GM21737 (cell line): ENCODE measurements around the gene MIEN1.
"Not testable (repeated sequence)": the region's sequence is repeated elsewhere in the genome, so short reads cannot be mapped to it uniquely, and the experiment has no call there.

ENCODE experiments used
- ATAC-seq: cut with Tn5 transposase; IDR thresholded peaks from one replicate; pipeline ENCODE4 v1.9.1; 2021; ENCODE audit warnings: mild to moderate bottlenecking, moderate library complexity; ENCODE audit not compliant: unreplicated experiment

The MIEN1 gene

DNA sequence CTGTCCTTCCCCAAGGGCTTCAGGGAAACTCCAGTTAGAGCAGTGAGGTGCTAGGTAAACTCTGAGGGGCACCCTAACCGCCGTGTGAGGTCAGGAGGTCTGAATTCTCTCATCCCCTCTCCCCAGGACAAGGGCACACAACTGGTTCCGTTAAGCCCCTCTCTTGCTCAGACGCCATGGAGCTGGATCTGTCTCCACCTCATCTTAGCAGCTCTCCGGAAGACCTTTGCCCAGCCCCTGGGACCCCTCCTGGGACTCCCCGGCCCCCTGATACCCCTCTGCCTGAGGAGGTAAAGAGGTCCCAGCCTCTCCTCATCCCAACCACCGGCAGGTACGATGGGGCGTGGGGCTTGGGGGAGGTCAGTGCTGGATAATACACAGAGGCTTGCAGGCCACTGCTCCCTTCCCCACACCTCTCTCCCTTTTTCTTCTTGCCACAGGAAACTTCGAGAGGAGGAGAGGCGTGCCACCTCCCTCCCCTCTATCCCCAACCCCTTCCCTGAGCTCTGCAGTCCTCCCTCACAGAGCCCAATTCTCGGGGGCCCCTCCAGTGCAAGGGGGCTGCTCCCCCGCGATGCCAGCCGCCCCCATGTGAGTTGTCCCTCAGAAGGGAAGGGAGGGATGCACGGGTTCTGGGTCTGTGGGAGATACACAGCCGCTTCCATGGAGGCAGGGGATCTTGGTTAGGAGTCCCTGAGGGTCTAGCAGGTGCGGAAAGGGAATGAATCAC is 12.0 kb upstream of the MIEN1 start:
- ATAC-seq = no peak

DNA sequence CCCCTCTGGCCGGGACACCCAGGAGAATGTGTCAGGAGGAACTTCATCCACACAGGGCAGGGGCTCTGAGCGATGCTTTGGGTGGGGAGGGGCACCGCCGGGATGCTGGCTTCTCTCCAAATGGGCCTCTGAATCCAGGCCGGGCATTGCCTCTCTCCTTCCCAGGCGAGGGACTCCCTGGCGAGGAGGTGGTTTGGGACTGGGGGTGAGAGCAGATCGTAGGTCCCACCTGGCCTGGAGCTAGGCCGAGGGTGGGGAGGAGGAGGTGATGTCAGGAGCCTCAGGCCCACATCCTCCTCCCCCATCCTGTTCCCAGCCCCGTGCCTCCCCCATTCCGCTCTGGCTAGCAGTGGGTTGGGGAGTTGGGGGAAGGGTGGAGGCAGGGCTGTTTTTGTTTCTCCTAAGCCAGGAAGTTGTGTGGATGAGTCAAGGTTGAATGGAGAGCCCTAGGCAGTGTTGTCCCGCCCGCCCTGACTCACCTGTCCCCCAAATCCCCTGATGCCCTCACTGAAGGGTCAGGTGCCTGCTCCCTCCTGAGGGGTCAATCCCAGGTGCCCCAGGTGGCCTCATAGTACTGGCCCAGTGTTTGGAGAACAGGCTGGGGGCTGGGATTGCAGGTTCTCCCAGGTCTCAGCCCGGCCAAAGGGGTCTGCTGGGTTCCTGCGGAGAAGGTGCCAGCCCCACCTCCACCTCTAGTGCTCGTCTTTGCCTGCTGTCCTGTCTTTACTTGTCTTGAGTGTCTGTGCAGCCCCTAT is 10.2 kb upstream of the MIEN1 start:
- no peak for ATAC-seq

DNA sequence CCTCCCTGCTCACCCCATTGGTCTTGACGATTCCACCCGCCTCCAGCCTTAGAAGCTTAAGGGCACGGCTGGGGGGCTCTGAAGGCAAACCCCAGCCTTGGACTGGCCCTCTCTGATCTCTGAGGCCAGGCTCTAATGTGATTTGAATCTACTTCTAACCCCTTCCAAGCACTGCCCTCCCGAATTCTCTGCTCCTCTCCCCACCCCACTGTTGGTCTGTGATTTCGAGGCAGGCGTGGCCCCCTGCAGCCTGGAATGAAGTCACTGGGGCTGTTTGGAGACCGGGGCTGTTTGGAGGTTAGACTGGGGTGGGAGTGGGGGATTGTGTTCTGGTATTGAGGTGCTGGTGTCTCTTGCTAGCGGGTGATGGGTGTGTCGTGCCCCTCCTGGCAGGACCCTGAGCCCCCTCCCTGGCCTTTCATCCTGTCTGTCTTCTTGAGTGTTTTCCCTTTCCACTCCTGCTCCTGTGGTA is 9.6 kb upstream of the MIEN1 start:
- no peak for ATAC-seq

DNA sequence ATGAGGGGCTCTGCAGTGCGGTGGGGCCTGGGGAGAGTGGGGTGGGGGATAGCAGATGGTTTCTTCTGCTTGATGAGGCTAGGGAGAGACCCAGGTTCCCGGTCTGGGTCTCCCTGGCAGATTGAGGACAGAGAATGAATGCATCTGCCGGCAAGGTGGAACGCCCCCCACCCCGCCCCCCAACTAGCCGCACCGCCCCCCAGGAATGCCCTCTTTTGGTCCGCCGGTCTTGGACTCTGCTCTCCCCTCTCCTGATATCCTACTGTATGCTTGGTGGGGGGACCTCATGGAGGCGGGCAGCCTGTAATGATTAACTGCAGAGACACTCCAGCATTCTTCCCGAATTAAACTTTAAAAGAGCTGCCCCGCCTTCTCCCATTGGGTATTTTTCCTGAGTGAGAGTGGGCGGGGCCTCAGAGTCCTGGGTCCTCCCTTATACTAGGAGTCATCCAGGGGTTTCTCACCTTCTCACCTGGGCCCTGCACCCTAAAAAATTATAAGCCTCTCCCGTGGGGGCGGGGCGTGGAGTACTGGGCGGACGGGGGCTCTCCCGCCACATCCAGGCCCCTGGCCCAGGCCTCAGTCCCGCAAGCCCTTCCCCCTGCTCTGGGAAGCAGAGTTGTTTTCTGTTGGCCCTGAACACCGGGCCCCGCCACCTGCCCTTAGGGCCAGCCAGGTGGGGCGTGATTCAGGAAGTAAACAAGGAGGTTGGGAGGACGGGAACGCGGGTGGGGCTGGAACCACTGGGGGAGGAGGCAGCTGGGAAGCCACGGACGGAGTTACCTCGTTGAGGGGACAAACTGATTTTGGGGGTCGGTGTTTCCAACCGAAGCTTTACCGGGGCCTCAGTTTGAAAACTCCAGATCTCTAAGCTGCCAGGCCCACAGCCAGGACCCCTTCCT is 8.9 kb upstream of the MIEN1 start:
- ATAC-seq = no peak

DNA sequence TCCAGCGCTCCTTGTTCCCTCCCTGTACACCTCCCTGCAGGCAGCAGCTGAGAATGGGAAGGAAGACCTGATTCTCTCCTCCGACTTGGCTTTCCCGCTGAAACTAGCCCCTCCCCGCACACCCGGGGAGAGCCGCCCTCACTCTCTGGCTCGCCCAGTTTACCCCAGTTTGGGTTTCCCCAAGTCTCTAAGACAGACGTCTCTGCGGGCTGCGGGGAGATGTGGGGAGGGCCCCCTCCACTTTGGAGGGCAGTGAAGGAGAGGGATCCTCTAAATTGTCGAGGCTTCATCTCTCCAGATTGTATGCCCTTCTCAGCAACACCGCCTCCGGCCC is 8.2 kb upstream of the MIEN1 start:
- no peak for ATAC-seq

DNA sequence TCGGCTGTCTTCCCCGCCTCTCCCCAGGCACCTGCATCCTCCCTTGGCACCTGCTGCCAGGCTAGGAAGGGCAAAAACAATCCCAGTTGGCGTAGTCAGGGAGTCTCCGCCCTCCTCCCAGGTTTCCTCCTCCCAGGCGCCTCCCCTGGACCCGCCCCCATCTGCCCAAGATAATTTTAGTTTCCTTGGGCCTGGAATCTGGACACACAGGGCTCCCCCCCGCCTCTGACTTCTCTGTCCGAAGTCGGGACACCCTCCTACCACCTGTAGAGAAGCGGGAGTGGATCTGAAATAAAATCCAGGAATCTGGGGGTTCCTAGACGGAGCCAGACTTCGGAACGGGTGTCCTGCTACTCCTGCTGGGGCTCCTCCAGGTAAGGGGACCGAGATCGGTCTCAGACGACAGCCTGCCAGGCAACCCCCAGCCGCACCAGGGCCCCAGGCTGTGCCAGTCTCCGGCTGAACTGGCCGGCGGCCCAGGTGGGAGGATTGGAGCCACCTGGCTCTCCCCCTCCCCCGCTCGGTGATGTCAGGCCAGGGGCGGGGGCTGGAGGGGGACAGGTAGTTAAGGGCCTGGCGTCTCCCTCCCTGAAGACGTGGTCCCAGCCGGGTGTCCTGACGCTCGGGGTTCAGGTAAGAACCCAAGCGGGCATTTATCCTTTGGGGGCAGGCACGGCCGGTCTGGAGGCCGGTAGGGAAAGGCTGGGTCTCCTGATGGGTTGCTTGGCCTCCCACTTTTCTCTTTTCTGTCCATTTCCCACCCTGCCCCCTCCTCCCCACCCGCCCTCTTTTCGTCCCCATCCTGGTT is 7.6 kb upstream of the MIEN1 start, which contains the start of gene GRB7:
TSS of gene GRB7 (plus strand) at position 179 of the 808 bp plus-strand sequence. CDS start 4,364 bp downstream, outside the sequence.
- no peak for ATAC-seq

DNA sequence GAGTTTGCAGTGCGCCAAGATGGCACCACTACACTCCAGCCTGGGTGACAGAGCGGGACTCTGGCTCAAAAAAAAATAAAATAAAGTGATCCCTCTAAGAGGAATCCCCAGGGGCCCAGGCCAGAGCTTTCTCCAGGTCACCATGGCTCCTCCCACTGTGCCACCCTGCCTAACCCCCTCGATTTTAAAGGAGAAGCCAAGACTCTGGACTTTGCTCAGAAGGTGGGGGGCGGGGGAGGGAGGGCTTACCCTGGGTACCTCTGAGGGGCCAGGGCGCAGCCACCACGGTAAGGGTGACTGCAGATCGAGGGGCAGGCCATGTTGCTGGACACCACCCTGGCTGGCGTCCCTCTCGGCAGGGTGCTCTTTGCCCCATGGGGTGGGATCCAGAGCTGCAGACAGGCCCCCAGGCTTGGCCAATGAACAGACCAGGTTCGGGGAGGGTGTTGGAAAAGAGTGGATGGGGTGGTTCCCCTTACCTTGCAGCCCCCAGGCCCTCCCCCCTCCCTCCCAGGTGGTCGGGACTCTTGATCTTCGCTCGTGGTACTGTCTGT is 7.0 kb upstream of the MIEN1 start:
- no peak for ATAC-seq

DNA sequence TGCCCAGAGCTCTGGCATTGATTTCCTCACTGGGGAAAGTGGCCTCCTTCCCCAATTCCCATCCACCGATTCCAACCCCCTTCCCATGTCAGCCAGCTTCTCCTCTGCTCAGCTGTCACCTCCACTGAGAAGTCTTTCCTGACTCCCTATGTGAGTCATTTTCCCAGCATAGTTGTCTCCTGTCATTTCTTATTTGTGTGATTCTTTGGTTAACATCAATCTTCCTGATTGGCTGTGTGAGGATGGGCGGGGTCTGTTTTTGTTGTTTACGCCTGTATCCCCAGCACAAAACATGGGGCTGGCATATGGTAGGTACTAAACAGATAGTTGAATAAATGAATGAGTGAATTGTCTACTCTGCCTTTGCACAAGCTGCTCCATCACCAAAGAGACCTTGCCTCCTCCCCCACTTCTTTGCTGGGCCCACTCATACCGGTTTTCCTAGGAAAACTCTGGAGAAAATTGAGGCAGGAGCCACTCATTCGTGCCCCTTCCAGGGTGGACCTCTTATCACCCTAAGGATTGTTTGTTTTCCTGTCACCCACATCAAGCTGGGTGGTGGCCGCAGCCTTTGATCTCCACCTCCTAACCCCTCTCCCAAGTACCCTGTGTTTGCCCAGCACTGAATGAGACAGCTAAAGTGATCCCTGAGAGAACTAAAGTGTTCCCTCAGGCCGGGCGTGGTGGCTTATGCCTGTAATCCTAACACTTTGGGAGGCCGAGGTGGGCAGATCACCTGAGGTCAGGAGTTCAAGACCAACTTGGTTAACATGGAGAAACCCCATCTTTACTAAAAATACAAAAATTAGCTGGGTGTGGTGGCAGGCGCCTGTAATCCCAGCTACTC is 6.2 kb upstream of the MIEN1 start:
- no peak for ATAC-seq

DNA sequence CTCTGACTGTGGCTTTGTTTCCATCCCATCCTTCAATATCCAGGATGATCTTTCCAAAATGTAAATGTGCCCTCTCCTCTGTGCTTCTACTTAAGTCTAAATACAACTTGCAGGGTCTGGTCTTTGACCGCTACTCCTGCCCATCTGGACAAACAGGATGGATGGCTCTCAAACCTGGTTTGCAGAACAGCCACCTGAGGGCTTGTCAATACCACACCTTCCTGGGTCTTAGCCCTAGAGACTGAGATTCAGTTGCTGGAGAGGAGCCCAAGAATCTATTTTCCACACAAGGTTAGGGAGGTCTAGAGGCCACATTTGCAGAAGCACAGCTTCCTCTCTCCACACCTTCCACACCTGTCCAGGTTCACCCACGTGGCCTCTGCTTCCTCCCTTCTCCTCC is 5.5 kb upstream of the MIEN1 start:
- ATAC-seq = no peak

DNA sequence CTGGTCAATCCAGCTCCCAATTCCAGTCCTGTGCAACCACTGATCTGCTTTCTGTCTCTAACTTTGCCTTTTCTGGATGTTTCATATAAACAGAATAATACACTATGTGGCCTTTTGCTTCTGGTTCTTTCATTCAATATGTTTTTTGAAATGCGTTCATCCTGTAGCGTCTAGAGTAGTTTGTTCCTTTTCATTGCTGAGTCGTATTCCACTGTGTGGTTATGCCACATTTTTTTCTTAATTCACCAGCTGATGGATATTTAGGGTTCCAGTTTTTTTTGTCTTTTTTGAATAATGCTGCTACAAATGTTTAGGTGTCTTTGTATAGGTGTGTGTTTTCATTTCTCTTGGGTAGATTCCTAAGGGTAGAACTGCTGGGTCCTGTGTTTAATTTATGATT is 2.3 kb upstream of the MIEN1 start:
- no peak for ATAC-seq

DNA sequence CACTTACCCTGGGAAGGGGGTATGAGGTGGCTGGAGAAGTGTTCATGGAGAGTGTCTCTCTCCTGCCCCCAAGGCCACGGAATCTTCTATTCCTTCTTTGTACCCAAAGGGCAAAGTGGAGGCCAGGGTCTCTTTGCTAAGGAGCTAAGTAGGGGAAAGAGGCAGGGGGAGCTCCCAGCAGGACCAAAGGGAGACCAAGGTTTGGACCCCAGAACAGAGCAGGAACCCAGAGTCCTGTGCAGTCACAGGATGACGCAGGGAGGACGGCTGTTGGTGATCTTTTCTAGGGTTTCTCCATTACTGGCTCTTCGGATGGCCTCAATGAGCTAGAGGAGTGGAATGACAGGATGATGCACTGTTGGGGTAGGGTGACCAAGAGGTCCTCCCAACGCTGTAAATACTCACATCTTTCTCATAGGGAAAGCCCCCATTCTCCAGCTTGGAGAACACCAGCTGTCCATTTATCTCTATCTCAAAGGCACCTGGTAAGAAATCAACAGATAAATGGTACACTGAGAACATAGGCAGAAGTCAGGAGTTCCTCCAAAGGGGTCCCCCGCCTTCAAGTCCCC is 966 bp downstream of the MIEN1 start:
- no peak for ATAC-seq

DNA sequence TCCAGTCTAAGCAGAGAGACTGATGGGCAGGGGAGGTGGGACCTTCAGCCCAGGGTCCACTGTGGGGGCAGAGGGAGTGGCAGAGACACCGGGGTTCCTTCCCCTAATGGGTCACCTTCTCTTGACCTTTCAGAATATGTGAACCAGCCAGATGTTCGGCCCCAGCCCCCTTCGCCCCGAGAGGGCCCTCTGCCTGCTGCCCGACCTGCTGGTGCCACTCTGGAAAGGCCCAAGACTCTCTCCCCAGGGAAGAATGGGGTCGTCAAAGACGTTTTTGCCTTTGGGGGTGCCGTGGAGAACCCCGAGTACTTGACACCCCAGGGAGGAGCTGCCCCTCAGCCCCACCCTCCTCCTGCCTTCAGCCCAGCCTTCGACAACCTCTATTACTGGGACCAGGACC is 2.8 kb downstream of the MIEN1 start:
- no peak for ATAC-seq

DNA sequence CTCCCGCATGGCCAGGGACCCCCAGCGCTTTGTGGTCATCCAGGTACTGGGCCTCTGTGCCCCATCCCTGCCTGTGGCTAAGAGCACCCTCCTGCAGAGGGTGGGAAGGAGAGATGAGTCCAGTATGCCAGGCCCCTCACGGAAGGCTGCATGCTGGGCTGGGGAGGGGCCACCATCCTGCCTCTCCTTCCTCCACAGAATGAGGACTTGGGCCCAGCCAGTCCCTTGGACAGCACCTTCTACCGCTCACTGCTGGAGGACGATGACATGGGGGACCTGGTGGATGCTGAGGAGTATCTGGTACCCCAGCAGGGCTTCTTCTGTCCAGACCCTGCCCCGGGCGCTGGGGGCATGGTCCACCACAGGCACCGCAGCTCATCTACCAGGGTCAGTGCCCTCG is 3.7 kb downstream of the MIEN1 start:
- no peak for ATAC-seq

DNA sequence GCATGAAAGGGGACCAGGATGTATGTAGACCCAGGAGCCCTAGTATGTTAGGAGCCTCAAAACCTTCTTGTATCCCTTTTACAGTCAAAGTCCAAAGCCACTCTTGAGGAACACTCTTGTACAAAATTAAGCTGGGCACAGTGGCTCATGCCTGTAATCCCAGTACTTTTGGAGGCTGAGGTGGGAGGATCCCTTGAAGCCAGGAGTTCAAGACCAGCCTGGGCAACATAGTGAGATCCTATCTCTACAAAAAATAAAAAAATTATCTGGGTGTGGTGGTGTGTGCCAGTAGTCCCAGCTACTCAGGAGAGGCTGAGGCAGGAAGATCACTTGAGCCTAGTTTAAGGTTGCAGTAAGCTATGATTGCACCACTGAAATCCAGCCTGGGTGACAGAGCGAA is 4.4 kb downstream of the MIEN1 start:
- ATAC-seq = not testable (repeated sequence)

DNA sequence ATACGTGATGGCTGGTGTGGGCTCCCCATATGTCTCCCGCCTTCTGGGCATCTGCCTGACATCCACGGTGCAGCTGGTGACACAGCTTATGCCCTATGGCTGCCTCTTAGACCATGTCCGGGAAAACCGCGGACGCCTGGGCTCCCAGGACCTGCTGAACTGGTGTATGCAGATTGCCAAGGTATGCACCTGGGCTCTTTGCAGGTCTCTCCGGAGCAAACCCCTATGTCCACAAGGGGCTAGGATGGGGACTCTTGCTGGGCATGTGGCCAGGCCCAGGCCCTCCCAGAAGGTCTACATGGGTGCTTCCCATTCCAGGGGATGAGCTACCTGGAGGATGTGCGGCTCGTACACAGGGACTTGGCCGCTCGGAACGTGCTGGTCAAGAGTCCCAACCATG is 5.6 kb downstream of the MIEN1 start:
- ATAC-seq = no peak

DNA sequence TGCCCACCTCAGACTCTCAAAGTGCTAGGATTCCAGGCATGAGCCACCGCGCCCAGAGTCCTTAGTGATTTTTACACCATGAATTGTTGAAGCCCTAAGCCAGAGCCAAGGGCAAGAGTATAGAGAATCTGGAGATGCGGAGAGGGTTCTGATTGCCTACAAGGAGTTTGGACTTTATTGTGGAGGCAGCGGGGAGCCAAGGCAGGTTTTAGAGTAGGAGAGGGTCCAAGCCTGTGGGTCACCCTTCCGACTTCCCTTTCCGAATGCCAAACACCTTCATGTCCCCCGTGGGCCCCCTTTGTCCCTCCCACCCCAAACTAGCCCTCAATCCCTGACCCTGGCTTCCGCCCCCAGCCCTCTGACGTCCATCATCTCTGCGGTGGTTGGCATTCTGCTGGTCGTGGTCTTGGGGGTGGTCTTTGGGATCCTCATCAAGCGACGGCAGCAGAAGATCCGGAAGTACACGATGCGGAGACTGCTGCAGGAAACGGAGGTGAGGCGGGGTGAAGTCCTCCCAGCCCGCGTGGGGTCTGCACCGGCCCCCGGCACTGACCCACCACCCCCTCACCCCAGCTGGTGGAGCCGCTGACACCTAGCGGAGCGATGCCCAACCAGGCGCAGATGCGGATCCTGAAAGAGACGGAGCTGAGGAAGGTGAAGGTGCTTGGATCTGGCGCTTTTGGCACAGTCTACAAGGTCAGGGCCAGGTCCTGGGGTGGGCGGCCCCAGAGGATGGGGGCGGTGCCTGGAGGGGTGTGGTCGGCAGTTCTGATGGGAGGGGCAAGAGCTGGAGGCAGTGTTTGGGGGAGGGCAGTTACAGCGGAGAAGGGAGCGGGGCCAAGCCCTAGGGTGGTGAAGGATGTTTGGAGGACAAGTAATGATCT is 7.1 kb downstream of the MIEN1 start:
- ATAC-seq = no peak

DNA sequence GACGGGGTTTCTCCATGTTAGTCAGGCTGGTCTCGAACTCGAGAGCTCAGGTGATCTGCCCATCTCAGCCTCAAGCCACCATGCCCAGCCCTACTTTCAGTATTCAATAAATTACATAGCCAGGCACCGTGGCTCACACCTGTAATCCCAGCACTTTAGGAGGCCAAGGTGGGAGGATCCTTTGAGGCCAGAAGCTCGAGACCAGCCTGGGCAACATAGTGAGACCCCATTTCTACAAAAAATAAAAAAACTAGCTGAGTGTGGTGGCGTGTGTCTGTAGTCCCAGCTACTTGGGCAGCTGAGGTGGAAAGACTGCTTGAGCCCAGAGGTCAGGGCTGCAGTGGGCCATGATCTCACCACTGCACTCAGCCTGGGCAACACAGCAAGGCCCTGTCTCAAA is 8.2 kb downstream of the MIEN1 start:
- no peak for ATAC-seq
